Heart left ventricle (tissue), 13 donors: ENCODE data around the gene TSPY10.
"Not testable (repeated sequence)": the region's sequence is repeated elsewhere in the genome, so short reads cannot be mapped to it uniquely, and the experiment has no call there.

Source experiments
- POLR2A ChIP-seq, 2 donors: fragments of 450-650 bp; IDR thresholded peaks; one replicate each; pipeline ENCODE4 v1.6.1; 2017; ENCODE audit warnings: antibody characterized with exemption in 2 of 2, mild to moderate bottlenecking in 2 of 2, moderate library complexity in 2 of 2
- TF ChIP-seq, protein P1 (sequence below), 12 donors: fragments of 200-600 bp; sonication (generic) in 4 of 12; IDR thresholded peaks; one replicate each; pipeline versions ENCODE4 v1.5.0 to v1.8.0; 2018 to 2022; ENCODE audit warnings: antibody characterized with exemption in 12 of 12, mild to moderate bottlenecking in 5 of 12
- donor health status: ischemic (EF 13 %, LVEDD 7.1; RV severe dilation, severe dysfunction).
- donor health status: DM: no; HTN: yes; CAD: no.
- donor health status: DM: no; HTN: no; CAD: no.
- donor health status: ischemic (EF 25% LVEDD 6.9; RV normal size, moderate dysfunction).
- donor health status: ischemic (EF 25% LVEDD 5.7; RV mildly dilated, moderate dysfunction).
- donor health status: ischemic (EF 35%, LVEDD 5.7; RV mildly dilated, moderate dysfunction).
- donor health status: nonischemic (EF 11% LVEDD 7.7; RV severe dilation, severe dysfunction).
- donor health status: DM: yes; HTN: yes; CAD: no.
- donor health status: PGD.
- donor health status: ischemic (EF 29% LVEDD 5.4; RV normal size, mild dysfunction).
- donor health status: nonischemic (EF 23%, LVEDD 6.1; RV moderate dilation, normal function).

DNA sequence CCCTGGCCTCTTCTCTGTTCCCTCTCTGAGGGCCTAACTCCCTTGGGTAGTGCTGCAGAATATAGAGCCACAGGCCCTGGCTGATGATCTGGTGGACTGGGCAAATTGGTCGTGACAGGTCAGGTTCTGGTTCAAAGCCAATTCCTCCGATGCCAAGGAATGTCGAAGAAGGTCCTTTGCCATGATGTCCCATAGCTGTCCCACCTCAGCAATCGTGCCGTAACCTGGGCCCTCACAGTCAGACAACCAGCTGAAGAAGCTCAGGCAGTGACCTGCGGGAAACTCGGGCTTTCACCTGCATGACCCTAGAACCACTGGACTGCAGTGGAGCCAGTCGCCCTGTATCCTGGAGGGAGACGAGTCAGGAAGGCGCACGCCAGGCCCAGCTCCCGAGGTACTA lies 11.4 kb upstream of the TSPY10 start:
- not testable (repeated sequence) for TF ChIP-seq POLR2A (IDR thresholded peaks at IDR 0.05)
- TF ChIP-seq, protein P1, sequence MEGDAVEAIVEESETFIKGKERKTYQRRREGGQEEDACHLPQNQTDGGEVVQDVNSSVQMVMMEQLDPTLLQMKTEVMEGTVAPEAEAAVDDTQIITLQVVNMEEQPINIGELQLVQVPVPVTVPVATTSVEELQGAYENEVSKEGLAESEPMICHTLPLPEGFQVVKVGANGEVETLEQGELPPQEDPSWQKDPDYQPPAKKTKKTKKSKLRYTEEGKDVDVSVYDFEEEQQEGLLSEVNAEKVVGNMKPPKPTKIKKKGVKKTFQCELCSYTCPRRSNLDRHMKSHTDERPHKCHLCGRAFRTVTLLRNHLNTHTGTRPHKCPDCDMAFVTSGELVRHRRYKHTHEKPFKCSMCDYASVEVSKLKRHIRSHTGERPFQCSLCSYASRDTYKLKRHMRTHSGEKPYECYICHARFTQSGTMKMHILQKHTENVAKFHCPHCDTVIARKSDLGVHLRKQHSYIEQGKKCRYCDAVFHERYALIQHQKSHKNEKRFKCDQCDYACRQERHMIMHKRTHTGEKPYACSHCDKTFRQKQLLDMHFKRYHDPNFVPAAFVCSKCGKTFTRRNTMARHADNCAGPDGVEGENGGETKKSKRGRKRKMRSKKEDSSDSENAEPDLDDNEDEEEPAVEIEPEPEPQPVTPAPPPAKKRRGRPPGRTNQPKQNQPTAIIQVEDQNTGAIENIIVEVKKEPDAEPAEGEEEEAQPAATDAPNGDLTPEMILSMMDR (IDR thresholded peaks at IDR 0.05): not testable (repeated sequence)
